DND-41 (cell line): ENCODE data around the gene NAA80.

Source experiments
- CTCF ChIP-seq: IDR thresholded peaks from 2 replicates; pipeline ENCODE4 v1.5.1; 2012; ENCODE audit warnings: borderline replicate concordance, low read length, moderate library complexity, mild to moderate bottlenecking; ENCODE audit not compliant: poor library complexity, severe bottlenecking; ENCODE audit errors: extremely low read depth
- EZH2 ChIP-seq: IDR thresholded peaks from 3 replicates; pipeline ENCODE4 v1.6.1; 2012; ENCODE audit warnings: borderline replicate concordance, low read depth, mild to moderate bottlenecking, moderate library complexity, low read length, inconsistent platforms; ENCODE audit not compliant: severe bottlenecking

DNA sequence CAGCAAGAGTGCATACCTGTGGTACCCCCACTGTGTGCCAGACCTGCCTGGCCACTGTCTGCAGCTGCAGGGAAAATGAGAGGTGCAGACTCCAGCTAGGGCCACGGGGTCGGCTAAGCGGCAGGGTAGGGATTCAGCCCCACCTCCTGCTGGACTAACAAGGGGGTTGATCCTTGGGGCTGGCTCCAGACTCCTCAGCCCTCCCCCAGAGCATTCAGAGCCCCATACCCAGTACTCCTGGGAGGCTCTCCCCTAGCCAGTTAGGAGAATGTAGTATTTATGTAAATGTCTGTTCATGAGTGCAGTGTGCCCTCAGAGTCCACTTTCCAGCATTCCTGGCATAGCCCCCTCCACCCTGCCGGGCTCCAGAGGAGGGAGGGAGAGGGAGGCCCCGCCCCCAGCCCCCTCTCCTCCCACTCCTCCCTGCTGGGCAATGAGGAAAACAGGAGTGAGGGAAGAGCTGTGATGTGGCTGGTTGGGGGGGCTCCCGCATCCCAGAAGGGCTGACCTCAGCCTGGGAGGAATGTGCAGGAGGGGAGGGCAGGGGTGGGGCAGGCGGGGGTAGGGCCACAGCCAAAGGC is 34.7 kb downstream of the NAA80 start:
- no peak for TF ChIP-seq CTCF
- no peak for TF ChIP-seq EZH2
